Endothelial cell of umbilical vein (primary cell): ENCODE measurements around the gene VPS54. TPM values are rescaled to one million over a fixed set of nuclear protein-coding genes. Genes with fewer than 3 reads are reported as not detected.

Experiments used
- BruUV-seq: library from RNA; stranded (reverse); fragments of 400-500 nt; replicated peaks from 2 replicates; lab custom pipeline; 2021; lab: Mats Ljungman, UMichigan
- CTCF ChIA-PET: fragments of 300-600, 350-600 bp; sonication (Branson Sonifier 250); formaldehyde crosslinking; loops from one replicate; lab custom pipeline; 2021; ENCODE audit warnings: antibody characterized with exemption, inconsistent platforms; lab: Charles Lee
- POLR2A ChIA-PET: fragments of 300-600, 350-600 bp; sonication (Branson Sonifier 250); formaldehyde crosslinking; loops from one replicate; lab custom pipeline; 2021; ENCODE audit warnings: antibody characterized with exemption, inconsistent platforms; lab: Charles Lee
- DNase-seq: peaks from one replicate; pipeline ENCODE4 v3.0.0-alpha.2; 2011; ENCODE audit warnings: low read depth, low spot score
- FAIRE-seq: peaks from 2 replicates; lab custom pipeline; 2011; peaks lifted over from hg19 to GRCh38; lab: Jason Lieb, UNC
- H2AFZ ChIP-seq: 2 replicates; pipeline ENCODE4 v1.6.0; 2012; ENCODE audit warnings: low read depth, low read length, control low read depth, inconsistent platforms
- H3K27ac ChIP-seq: 2 replicates; pipeline ENCODE4 v1.5.1; 2011; ENCODE audit warnings: low read depth, mild to moderate bottlenecking, control low read depth, low read length, moderate library complexity; ENCODE audit not compliant: insufficient read depth
- H3K27me3 ChIP-seq, 2 experiments: 2 replicates each; pipeline versions ENCODE4 v1.6.0 to v1.6.1; 2011; ENCODE audit warnings: low read length in 2 of 2, mixed read lengths in 1 of 2; ENCODE audit not compliant: control insufficient read depth in 2 of 2, insufficient read depth in 2 of 2
- H3K36me3 ChIP-seq, 2 experiments: 2 replicates in 1 of 2; 3 replicates in 1 of 2; pipeline ENCODE4 v1.5.1; 2011; ENCODE audit warnings: low read length in 2 of 2, mild to moderate bottlenecking in 1 of 2, moderate library complexity in 1 of 2; ENCODE audit not compliant: control insufficient read depth in 2 of 2, insufficient read depth in 2 of 2; ENCODE audit errors: extremely low read depth in 1 of 2
- H3K4me1 ChIP-seq: 3 replicates; pipeline ENCODE4 v1.5.1; 2011; ENCODE audit warnings: mild to moderate bottlenecking, low read length; ENCODE audit not compliant: control insufficient read depth, insufficient read depth; ENCODE audit errors: extremely low read depth
- H3K4me2 ChIP-seq: 2 replicates; pipeline ENCODE4 v1.6.1; 2011; ENCODE audit warnings: low read length, control low read depth, mixed read lengths; ENCODE audit not compliant: insufficient read depth
- H3K4me3 ChIP-seq, 3 experiments: fragments of 200-600 bp in 1 of 3; sonication (generic), shearing (Covaris generic) in 1 of 3; replicated peaks in 1 of 3; 2 replicates each; pipeline ENCODE4 v1.5.1; 2011 to 2016; ENCODE audit warnings: control low read depth in 3 of 3, low read length in 3 of 3, mild to moderate bottlenecking in 2 of 3, inconsistent platforms in 1 of 3, low read depth in 1 of 3, moderate library complexity in 1 of 3; ENCODE audit not compliant: insufficient read depth in 1 of 3
- H3K79me2 ChIP-seq: 2 replicates; pipeline ENCODE4 v1.6.0; 2012; ENCODE audit warnings: low read length, inconsistent platforms; ENCODE audit not compliant: control insufficient read depth, insufficient read depth
- H3K9ac ChIP-seq: replicated peaks from 2 replicates; pipeline ENCODE3; 2011; ENCODE audit warnings: low read length, control low read depth; ENCODE audit not compliant: insufficient read depth; ENCODE audit errors: extremely low read depth
- H3K9me1 ChIP-seq: replicated peaks from 3 replicates; pipeline ENCODE4 v1.6.0; 2011; ENCODE audit warnings: mild to moderate bottlenecking, low read length; ENCODE audit not compliant: control insufficient read depth, insufficient read depth; ENCODE audit errors: extremely low read depth
- H3K9me3 ChIP-seq: replicated peaks from 2 replicates; pipeline ENCODE4 v1.5.1; 2012; ENCODE audit warnings: low read length, inconsistent platforms; ENCODE audit not compliant: control insufficient read depth, insufficient read depth
- H4K20me1 ChIP-seq: replicated peaks from 2 replicates; pipeline ENCODE3; 2011; ENCODE audit warnings: mild to moderate bottlenecking, low read length; ENCODE audit not compliant: control insufficient read depth, insufficient read depth; ENCODE audit errors: extremely low read depth
- EZH2 ChIP-seq: IDR thresholded peaks from 2 replicates; pipeline ENCODE4 v1.6.1; 2012; ENCODE audit warnings: borderline replicate concordance, low read depth, mild to moderate bottlenecking, moderate library complexity, low read length, inconsistent platforms; ENCODE audit not compliant: severe bottlenecking
- FOS ChIP-seq: IDR thresholded peaks from 2 replicates; pipeline ENCODE4 v1.6.1; 2011; ENCODE audit warnings: mild to moderate bottlenecking, low read length, moderate library complexity, borderline replicate concordance; ENCODE audit not compliant: insufficient read depth
- GATA2 ChIP-seq: IDR thresholded peaks from 2 replicates; pipeline ENCODE4 v1.7.0; 2011; ENCODE audit warnings: low read depth, mild to moderate bottlenecking, moderate library complexity, mixed read lengths, low read length; ENCODE audit not compliant: insufficient read length, insufficient read depth
- JUN ChIP-seq: IDR thresholded peaks from 2 replicates; pipeline ENCODE4 v1.6.1; 2011; ENCODE audit warnings: borderline replicate concordance, low read depth; ENCODE audit not compliant: insufficient read length, insufficient read depth
- MAX ChIP-seq: IDR thresholded peaks from 2 replicates; pipeline ENCODE4 v1.6.1; 2011; ENCODE audit not compliant: insufficient read depth, insufficient read length
- MYC ChIP-seq: IDR thresholded peaks from one replicate; pipeline ENCODE4 v1.6.1; 2011; ENCODE audit warnings: mild to moderate bottlenecking, low read depth, low read length
- POLR2A ChIP-seq: IDR thresholded peaks from 2 replicates; pipeline ENCODE4 v1.6.1; 2012; ENCODE audit warnings: low read depth, mild to moderate bottlenecking, control low read depth, low read length
- POLR2AphosphoS5 ChIP-seq: IDR thresholded peaks from 2 replicates; pipeline ENCODE4 v1.6.1; 2012; ENCODE audit warnings: low read depth, mild to moderate bottlenecking, control low read depth, low read length, moderate library complexity; ENCODE audit not compliant: insufficient read depth
- dilution Hi-C: fragments of 300-500 bp; cut with MboI; formaldehyde crosslinking; loops from one replicate; pipeline ENCODE4 v1.15.0; 2019; ENCODE audit warnings: low sequenced_read_pairs; ENCODE audit not compliant: extremely low pct_ligation_motif_present
- intact Hi-C: fragments of 100-400 bp; cut with micrococcal nuclease; formaldehyde crosslinking; loops from one replicate; pipeline ENCODE4 v1.10.0; 2022
- polyA plus RNA-seq, 4 experiments: library from polyadenylated mRNA; depleted of rRNA in 3 of 4; stranded (reverse) in 3 of 4; unstranded in 1 of 4; fragments of >200 nt; gene quantifications; 2 replicates each; pipeline versions ENCODE4 v1.2.1 to v1.2.3, GENCODE V29; 2011 to 2012; ENCODE audit warnings: missing spikeins in 1 of 4
- total RNA-seq: library from RNA; stranded (reverse); gene quantifications from 2 replicates; pipeline ENCODE4 v1.2.3, GENCODE V29; 2021
- TF ChIP-seq, protein P1 (sequence below), 2 donors: IDR thresholded peaks; 1 replicate in 1 of 2; 2 replicates in 1 of 2; pipeline ENCODE4 v1.5.1; 2011; ENCODE audit warnings: low read length in 2 of 2, mild to moderate bottlenecking in 2 of 2, moderate library complexity in 2 of 2, control low read depth in 1 of 2, inconsistent platforms in 1 of 2, low read depth in 1 of 2; ENCODE audit not compliant: insufficient read depth in 1 of 2; ENCODE audit errors: extremely low read depth in 1 of 2

The VPS54 gene
- total and polyA plus RNA-seq, 2 donors (not counting 3 experiments of a cell fraction or from before 2014, with no cell fraction given): 6.3 to 17.7 TPM

DNA sequence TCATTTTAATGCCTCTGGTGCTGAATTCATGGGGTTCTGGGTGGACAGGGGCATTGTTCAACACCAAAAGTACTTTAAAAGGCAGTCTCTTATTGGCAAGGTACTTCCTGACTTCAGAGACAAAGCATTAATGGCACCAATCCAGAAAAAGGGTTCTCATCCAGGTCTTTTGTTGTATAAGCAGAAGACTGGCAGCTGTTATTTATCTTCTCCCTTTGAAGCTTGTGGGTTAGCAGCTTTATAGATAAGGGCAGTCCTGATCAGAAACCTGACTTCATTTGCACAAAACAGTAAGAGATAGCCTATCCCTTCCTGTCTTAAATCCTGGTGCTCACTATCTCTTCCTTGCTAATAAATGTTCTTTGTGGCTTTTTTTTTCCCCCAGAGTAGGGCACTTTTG is 68.8 kb downstream of the VPS54 start:
- TF ChIP-seq FOS (no peak), EZH2 (no peak), MAX (no peak), MYC (no peak), GATA2 (no peak), JUN (no peak), POLR2A (no peak), POLR2AphosphoS5 (no peak)
- TF ChIP-seq, protein P1, sequence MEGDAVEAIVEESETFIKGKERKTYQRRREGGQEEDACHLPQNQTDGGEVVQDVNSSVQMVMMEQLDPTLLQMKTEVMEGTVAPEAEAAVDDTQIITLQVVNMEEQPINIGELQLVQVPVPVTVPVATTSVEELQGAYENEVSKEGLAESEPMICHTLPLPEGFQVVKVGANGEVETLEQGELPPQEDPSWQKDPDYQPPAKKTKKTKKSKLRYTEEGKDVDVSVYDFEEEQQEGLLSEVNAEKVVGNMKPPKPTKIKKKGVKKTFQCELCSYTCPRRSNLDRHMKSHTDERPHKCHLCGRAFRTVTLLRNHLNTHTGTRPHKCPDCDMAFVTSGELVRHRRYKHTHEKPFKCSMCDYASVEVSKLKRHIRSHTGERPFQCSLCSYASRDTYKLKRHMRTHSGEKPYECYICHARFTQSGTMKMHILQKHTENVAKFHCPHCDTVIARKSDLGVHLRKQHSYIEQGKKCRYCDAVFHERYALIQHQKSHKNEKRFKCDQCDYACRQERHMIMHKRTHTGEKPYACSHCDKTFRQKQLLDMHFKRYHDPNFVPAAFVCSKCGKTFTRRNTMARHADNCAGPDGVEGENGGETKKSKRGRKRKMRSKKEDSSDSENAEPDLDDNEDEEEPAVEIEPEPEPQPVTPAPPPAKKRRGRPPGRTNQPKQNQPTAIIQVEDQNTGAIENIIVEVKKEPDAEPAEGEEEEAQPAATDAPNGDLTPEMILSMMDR (IDR thresholded peaks at IDR 0.05; ENCODE audit: extremely low read depth in 1 of 2, insufficient read depth in 1 of 2, low read depth in 1 of 2, low read length in 2 of 2): no peak
- intact Hi-C loops: no loop called here
- POLR2A ChIA-PET: no interaction called here
- BruUV-seq: no TSS peak
- dilution Hi-C loops: no loop called here
- Histone ChIP-seq H3K36me3 (no peaks in the 10 kb centered on the region), H3K79me2 (no peaks in the 10 kb centered on the region), H3K4me2 (no peak overlapping the region), H3K9ac (no peak overlapping the region), H3K4me1 (no peaks in the 10 kb centered on the region), H3K27me3 (no peaks in the 10 kb centered on the region), H3K27ac (no peak overlapping the region), H3K4me3 (no peak overlapping the region), H2AFZ (no peak overlapping the region), H3K9me1 (no peaks in the 10 kb centered on the region), H4K20me1 (no peaks in the 10 kb centered on the region), H3K9me3 (no peaks in the 10 kb centered on the region)
- CTCF ChIA-PET: interaction anchor here (1.1 kb wide), 1 partner anchor 15 kb away, joined by 4 read pairs; no protein-coding TSS in a partner anchor
- DNase-seq (no peak), FAIRE-seq (no peak)
